Hepatocyte (in vitro differentiated cells): ENCODE data around the gene CFAP141. TPM values are rescaled to one million over a fixed set of nuclear protein-coding genes. Genes with fewer than 3 reads are reported as not detected.
"Not testable (repeated sequence)": the region's sequence is repeated elsewhere in the genome, so short reads cannot be mapped to it uniquely, and the experiment has no call there.

Source experiments
- DNase-seq: peaks from one replicate; pipeline ENCODE4 v3.0.0-alpha.2; 2016; ENCODE audit warnings: low spot score
- H2AFZ ChIP-seq: fragments of 200-600 bp; sonication (generic); 2 replicates; pipeline ENCODE4 v1.6.0; 2016; ENCODE audit warnings: antibody characterized with exemption, mild to moderate bottlenecking
- H3K27ac ChIP-seq: fragments of 200-600 bp; sonication (generic); 2 replicates; pipeline ENCODE4 v1.5.1; 2016; ENCODE audit warnings: mild to moderate bottlenecking
- H3K27me3 ChIP-seq: fragments of 200-600 bp; sonication (generic); 2 replicates; pipeline ENCODE4 v1.6.1; 2016
- H3K36me3 ChIP-seq: fragments of 200-600 bp; sonication (generic); replicated peaks from 2 replicates; pipeline ENCODE4 v1.5.1; 2016; ENCODE audit warnings: low read depth; ENCODE audit not compliant: insufficient read depth
- H3K4me1 ChIP-seq: fragments of 200-600 bp; sonication (generic); 2 replicates; pipeline ENCODE4 v1.5.1; 2016; ENCODE audit warnings: mild to moderate bottlenecking, moderate library complexity; ENCODE audit not compliant: insufficient read depth
- H3K4me2 ChIP-seq: fragments of 200-600 bp; sonication (generic); 2 replicates; pipeline ENCODE4 v1.6.0; 2016
- H3K4me3 ChIP-seq: fragments of 200-600 bp; sonication (generic); 2 replicates; pipeline ENCODE4 v1.5.1; 2016; ENCODE audit warnings: mild to moderate bottlenecking
- H3K79me2 ChIP-seq: fragments of 200-600 bp; sonication (generic); 2 replicates; pipeline ENCODE4 v1.6.0; 2017; ENCODE audit warnings: mild to moderate bottlenecking
- H3K9me2 ChIP-seq: fragments of 200-600 bp; sonication (generic); replicated peaks from 2 replicates; pipeline ENCODE4 v1.6.0; 2017; ENCODE audit warnings: mild to moderate bottlenecking; ENCODE audit not compliant: insufficient read depth
- H3K9me3 ChIP-seq: fragments of 200-600 bp; sonication (generic); 2 replicates; pipeline ENCODE4 v1.5.1; 2016; ENCODE audit warnings: low read depth, mild to moderate bottlenecking
- H4K20me1 ChIP-seq: fragments of 200-600 bp; sonication (generic); 2 replicates; pipeline ENCODE4 v1.6.0; 2016; ENCODE audit warnings: mild to moderate bottlenecking; ENCODE audit not compliant: insufficient read depth, poor library complexity, severe bottlenecking
- EZH2 ChIP-seq: fragments of 200-600 bp; sonication (generic); IDR thresholded peaks from 2 replicates; pipeline ENCODE4 v1.6.1; 2016; ENCODE audit warnings: antibody characterized with exemption, mild to moderate bottlenecking, borderline replicate concordance
- EZH2phosphoT487 ChIP-seq: fragments of 200-600 bp; sonication (generic); IDR thresholded peaks from one replicate; pipeline ENCODE4 v1.6.1; 2018; ENCODE audit warnings: antibody characterized with exemption, mild to moderate bottlenecking, low read depth, moderate library complexity; ENCODE audit not compliant: unreplicated experiment, severe bottlenecking
- WGBS: methylation state at CpG from one replicate; pipeline ENCODE4 v1.1.6; 2016; ENCODE audit warnings: low lambda C conversion rate; ENCODE audit errors: missing lambda C conversion rate; 5-methylcytosine and 5-hydroxymethylcytosine counted together
- polyA plus RNA-seq: library from polyadenylated mRNA; unstranded; fragments of >200 nt; fragmentation: Nextera tagmentation; extraction: Ambion mirVana; gene quantifications from 2 replicates; pipeline ENCODE4 v1.2.1, GENCODE V29; 2016
- total RNA-seq: library from RNA; depleted of rRNA; stranded (reverse); fragments of >200 nt; gene quantifications from 2 replicates; pipeline ENCODE4 v1.2.3, GENCODE V29; 2014
- TF ChIP-seq, protein P1 (sequence below): fragments of 200-600 bp; sonication (generic); IDR thresholded peaks from 2 replicates; pipeline ENCODE4 v1.5.1; 2016; ENCODE audit warnings: antibody characterized with exemption, mild to moderate bottlenecking; ENCODE audit not compliant: poor library complexity

The CFAP141 gene
- total and polyA plus RNA-seq, 2 experiments from 2014 or later, result not detected

DNA sequence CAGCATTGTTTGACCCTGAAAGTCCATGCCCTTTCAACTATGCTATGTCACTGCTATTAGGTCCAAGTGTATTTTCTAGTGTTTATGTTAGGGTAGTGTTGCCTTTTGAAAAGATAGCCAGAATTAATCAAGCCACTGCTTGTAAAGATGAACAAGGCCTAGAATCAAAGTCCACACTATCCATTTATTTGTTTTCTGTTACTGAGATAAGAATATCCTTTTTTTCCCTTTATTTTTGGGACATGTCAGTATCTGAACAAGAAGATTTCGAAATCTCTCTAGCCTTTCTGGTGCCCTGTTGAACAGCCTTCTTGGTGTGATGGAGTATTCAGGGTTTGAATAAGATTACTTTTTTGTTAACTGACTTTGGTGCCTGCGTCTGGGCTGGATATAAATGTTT lies 31.3 kb upstream of the CFAP141 start:
- H3K4me1 ChIP-seq, result no peaks in the 10 kb centered on the region
- H4K20me1 ChIP-seq, result peaks cover 48% of the 10 kb centered on the region
- H3K27me3 ChIP-seq, result no peaks in the 10 kb centered on the region
- H3K4me2 ChIP-seq, result peak overlapping the region; percentile 43
- TF ChIP-seq EZH2 (no peak), EZH2phosphoT487 (no peak)
- TF ChIP-seq, protein P1, sequence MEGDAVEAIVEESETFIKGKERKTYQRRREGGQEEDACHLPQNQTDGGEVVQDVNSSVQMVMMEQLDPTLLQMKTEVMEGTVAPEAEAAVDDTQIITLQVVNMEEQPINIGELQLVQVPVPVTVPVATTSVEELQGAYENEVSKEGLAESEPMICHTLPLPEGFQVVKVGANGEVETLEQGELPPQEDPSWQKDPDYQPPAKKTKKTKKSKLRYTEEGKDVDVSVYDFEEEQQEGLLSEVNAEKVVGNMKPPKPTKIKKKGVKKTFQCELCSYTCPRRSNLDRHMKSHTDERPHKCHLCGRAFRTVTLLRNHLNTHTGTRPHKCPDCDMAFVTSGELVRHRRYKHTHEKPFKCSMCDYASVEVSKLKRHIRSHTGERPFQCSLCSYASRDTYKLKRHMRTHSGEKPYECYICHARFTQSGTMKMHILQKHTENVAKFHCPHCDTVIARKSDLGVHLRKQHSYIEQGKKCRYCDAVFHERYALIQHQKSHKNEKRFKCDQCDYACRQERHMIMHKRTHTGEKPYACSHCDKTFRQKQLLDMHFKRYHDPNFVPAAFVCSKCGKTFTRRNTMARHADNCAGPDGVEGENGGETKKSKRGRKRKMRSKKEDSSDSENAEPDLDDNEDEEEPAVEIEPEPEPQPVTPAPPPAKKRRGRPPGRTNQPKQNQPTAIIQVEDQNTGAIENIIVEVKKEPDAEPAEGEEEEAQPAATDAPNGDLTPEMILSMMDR, result no peak
- peaks cover 94% of the 10 kb centered on the region for H3K79me2 ChIP-seq
- H3K36me3 ChIP-seq, result peaks cover 5% of the 10 kb centered on the region
- WGBS, result 75% methylated on average over 2 of the region's 2 CpGs
- H2AFZ ChIP-seq, result no peak overlapping the region
- no peaks in the 10 kb centered on the region for H3K9me3 ChIP-seq
- no peak overlapping the region for H3K4me3 ChIP-seq
- DNase-seq, result no peak
- no peaks in the 10 kb centered on the region for H3K9me2 ChIP-seq
- peak overlapping the region; percentile 36 for H3K27ac ChIP-seq

DNA sequence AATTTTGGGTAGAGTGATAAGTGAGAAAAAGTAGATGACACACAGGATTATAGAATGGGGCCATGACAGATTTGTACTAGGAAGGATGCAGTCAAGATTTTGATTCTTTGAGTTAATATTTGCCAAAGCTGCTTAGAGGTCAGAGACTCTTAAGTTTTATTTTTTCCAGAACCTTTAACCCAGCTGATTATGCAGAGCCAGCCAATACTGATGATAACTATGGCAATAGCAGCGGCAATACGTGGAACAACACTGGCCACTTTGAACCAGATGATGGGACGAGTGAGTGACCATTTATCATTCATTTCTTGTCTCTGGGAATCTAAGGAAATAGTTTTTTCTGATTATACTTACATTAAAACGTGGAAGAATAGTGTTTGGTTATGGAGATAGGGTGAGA lies 30.7 kb upstream of the CFAP141 start:
- TF ChIP-seq, protein P1, result no peak
- TF ChIP-seq EZH2 (no peak), EZH2phosphoT487 (no peak)
- Histone ChIP-seq H2AFZ (no peak overlapping the region), H3K27ac (peak overlapping the region; percentile 28), H3K4me2 (peak overlapping the region; percentile 20), H3K79me2 (peaks cover 94% of the 10 kb centered on the region), H4K20me1 (peaks cover 44% of the 10 kb centered on the region), H3K4me3 (no peak overlapping the region), H3K9me3 (no peaks in the 10 kb centered on the region), H3K4me1 (no peaks in the 10 kb centered on the region), H3K27me3 (no peaks in the 10 kb centered on the region), H3K9me2 (no peaks in the 10 kb centered on the region), H3K36me3 (peaks cover 5% of the 10 kb centered on the region)
- DNase-seq, result no peak
- 79% methylated on average over 4 of the region's 4 CpGs for WGBS

DNA sequence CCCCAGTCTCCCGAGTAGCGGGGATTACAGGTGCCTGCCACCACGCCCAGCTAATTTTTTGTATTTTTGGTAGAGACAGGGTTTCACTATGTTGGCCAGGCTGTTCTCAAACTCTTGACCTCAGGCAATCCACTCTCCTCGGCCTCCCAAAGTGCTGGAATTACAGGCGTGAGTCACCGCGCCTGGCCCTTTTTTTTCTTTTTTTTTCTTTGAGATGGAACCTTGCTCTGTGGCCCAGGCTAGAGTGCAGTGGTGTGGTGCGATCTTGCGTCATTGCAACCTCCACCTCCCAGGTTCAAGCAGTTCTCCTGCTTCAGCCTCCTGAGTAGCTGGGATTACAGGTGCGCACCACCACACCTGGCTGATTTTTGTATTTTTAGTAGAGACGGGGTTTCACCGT lies 27.0 kb upstream of the CFAP141 start:
- H3K4me2 ChIP-seq, DNase-seq, H3K27ac ChIP-seq, H3K9me2 ChIP-seq, H3K36me3 ChIP-seq, H3K4me3 ChIP-seq, H3K27me3 ChIP-seq, H3K4me1 ChIP-seq, H3K9me3 ChIP-seq, H2AFZ ChIP-seq: not testable (repeated sequence)
- 94% methylated on average over 12 of the region's 12 CpGs for WGBS
- peaks cover 13% of the 10 kb centered on the region for H4K20me1 ChIP-seq
- H3K79me2 ChIP-seq, result peaks cover 94% of the 10 kb centered on the region

DNA sequence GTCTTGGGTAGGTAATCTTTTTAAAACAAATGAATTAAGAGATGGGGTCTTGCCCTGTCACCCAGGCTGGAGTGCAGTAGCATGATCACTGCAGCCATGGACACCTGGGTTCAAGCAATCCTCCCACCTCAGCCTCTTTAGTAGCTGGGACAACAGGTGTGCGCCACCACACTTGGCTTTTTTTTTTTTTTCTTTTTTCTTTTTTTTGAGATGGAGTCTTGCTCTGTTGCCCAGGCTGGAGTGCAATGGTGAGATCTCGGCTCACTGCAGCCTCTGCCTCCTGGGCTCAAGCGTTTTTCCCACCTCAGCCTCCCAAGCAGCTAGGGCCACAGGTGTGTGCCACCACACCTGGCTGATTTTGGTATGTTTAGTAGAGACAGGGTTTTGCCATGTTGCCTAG lies 25.0 kb upstream of the CFAP141 start:
- Histone ChIP-seq H4K20me1 (peaks cover 19% of the 10 kb centered on the region), H3K79me2 (peaks cover 100% of the 10 kb centered on the region)
- H3K9me2 ChIP-seq, DNase-seq, H3K36me3 ChIP-seq, H3K4me2 ChIP-seq, H3K9me3 ChIP-seq, H3K4me3 ChIP-seq, H3K27ac ChIP-seq, H3K4me1 ChIP-seq, H2AFZ ChIP-seq, H3K27me3 ChIP-seq: not testable (repeated sequence)
- 100% methylated on average over 3 of the region's 3 CpGs for WGBS

DNA sequence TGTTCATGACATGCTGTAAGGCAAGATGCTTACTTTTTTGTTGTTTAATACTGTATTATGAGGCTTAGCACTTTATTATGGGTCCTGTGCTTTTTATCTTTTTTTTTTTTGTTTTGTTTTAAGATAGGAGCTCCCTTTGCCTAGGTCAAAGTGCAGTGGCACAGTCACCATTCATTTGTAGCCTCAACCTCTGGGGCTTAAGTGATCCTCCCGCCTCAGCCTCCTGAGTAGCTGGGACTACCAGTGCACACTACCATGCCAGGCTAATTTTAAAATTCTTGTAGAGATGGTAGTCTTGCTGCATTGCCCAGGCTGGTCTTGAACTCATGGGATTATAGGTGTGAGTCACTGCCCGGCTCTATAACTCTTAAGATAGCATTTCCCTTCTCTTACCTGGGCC lies 19.2 kb upstream of the CFAP141 start:
- H3K27me3 ChIP-seq, result no peaks in the 10 kb centered on the region
- TF ChIP-seq EZH2phosphoT487, result no peak
- TF ChIP-seq EZH2, result no peak
- TF ChIP-seq, protein P1, result no peak
- H3K79me2 ChIP-seq, result peaks cover 94% of the 10 kb centered on the region
- no peak overlapping the region for H3K4me3 ChIP-seq
- no peaks in the 10 kb centered on the region for H3K9me3 ChIP-seq
- H3K9me2 ChIP-seq, result no peaks in the 10 kb centered on the region
- no peak overlapping the region for H3K27ac ChIP-seq
- H3K4me1 ChIP-seq, result peaks cover 18% of the 10 kb centered on the region
- H2AFZ ChIP-seq, result no peak overlapping the region
- H3K4me2 ChIP-seq, result no peak overlapping the region
- H3K36me3 ChIP-seq, result no peaks in the 10 kb centered on the region
- WGBS, result 97% methylated on average over 2 of the region's 2 CpGs
- DNase-seq, result no peak
- H4K20me1 ChIP-seq, result peaks cover 53% of the 10 kb centered on the region
